HepG2 (cell line): ENCODE results near the gene LPIN3. TPM values are rescaled to one million over a fixed set of nuclear protein-coding genes. Genes with fewer than 3 reads are reported as not detected.

ENCODE experiments used
- CERS6 ChIP-seq: sonication (generic); formaldehyde crosslinking; IDR thresholded peaks from 2 replicates; pipeline ENCODE4 v1.5.0; 2020; ENCODE audit warnings: missing genetic modification reagents
- GMEB1 ChIP-seq: sonication (generic); formaldehyde crosslinking; IDR thresholded peaks from 2 replicates; pipeline ENCODE4 v1.5.1; 2020; ENCODE audit warnings: missing genetic modification reagents, mild to moderate bottlenecking, borderline replicate concordance
- HIC2 ChIP-seq: sonication (generic); formaldehyde crosslinking; IDR thresholded peaks from 2 replicates; pipeline ENCODE4 v1.9.0; 2022; ENCODE audit warnings: low read depth, missing genetic modification reagents
- JUN ChIP-seq: sonication (generic); formaldehyde crosslinking; IDR thresholded peaks from 2 replicates; pipeline ENCODE4 v1.4.0; 2020; ENCODE audit warnings: mild to moderate bottlenecking, missing genetic modification reagents
- KLF12 ChIP-seq: sonication (generic); formaldehyde crosslinking; IDR thresholded peaks from 2 replicates; pipeline ENCODE4 v1.4.0; 2020; ENCODE audit warnings: missing genetic modification reagents, borderline replicate concordance
- NR3C1 ChIP-seq: sonication (generic); formaldehyde crosslinking; IDR thresholded peaks from 2 replicates; pipeline ENCODE4 v1.4.0; 2020; ENCODE audit warnings: missing genetic modification reagents
- ONECUT2 ChIP-seq: sonication (generic); formaldehyde crosslinking; IDR thresholded peaks from 2 replicates; pipeline ENCODE4 v1.4.0; 2020; ENCODE audit warnings: missing genetic modification reagents
- ZBTB40 ChIP-seq, 2 experiments: fragments of 450-650 bp in 1 of 2; sonication (generic) in 1 of 2; formaldehyde crosslinking in 1 of 2; IDR thresholded peaks; 2 replicates each; pipeline versions ENCODE4 v1.6.1 to v1.8.0; 2016 to 2022; ENCODE audit warnings: antibody characterized with exemption in 1 of 2, mild to moderate bottlenecking in 1 of 2, missing genetic modification reagents in 1 of 2
- ZNF264 ChIP-seq: sonication (generic); formaldehyde crosslinking; IDR thresholded peaks from 2 replicates; pipeline ENCODE4 v1.4.0; 2020; ENCODE audit warnings: missing genetic modification reagents
- ZNF274 ChIP-seq: sonication (generic); formaldehyde crosslinking; IDR thresholded peaks from 2 replicates; pipeline ENCODE4 v1.5.1; 2020; ENCODE audit warnings: mild to moderate bottlenecking, missing genetic modification reagents
- ZNF441 ChIP-seq: sonication (generic); formaldehyde crosslinking; IDR thresholded peaks from 2 replicates; pipeline ENCODE4 v1.7.0; 2021; ENCODE audit warnings: missing genetic modification reagents, borderline replicate concordance
- ZNF747 ChIP-seq: sonication (generic); formaldehyde crosslinking; IDR thresholded peaks from 2 replicates; pipeline ENCODE4 v1.8.1; 2023; ENCODE audit warnings: missing genetic modification reagents, mild to moderate bottlenecking, borderline replicate concordance
- ZNF782 ChIP-seq: sonication (generic); formaldehyde crosslinking; IDR thresholded peaks from 2 replicates; pipeline ENCODE4 v1.4.0; 2020; ENCODE audit warnings: missing genetic modification reagents, mild to moderate bottlenecking, borderline replicate concordance
- polyA plus RNA-seq, 8 experiments: library from polyadenylated mRNA; depleted of rRNA in 3 of 8; stranded (reverse) in 7 of 8; unstranded in 1 of 8; fragments of >200 nt; fragmentation: Illumina TruSeq in 4 of 8; extraction: Trizol in 4 of 8; gene quantifications; 2 replicates each; pipeline versions ENCODE4 v1.2.1 to v1.2.3, GENCODE V29; 2011 to 2016; ENCODE audit warnings: low read depth in 4 of 8, missing spikeins in 1 of 8, mixed read lengths in 1 of 8; ENCODE audit not compliant: insufficient read depth in 1 of 8
- total RNA-seq, 5 experiments: library from RNA; depleted of rRNA; stranded (reverse); fragments of >200 nt; fragmentation: Illumina TruSeq; extraction: Trizol; gene quantifications; 2 replicates each; pipeline ENCODE4 v1.2.3, GENCODE V29; 2016; ENCODE audit warnings: low read depth in 1 of 5

Gene LPIN3
- total and polyA plus RNA-seq, 2 of the 13 experiments (the other 11 are each of a cell fraction or from before 2014, with no cell fraction given): 14.2 to 28.6 TPM

- TF ChIP-seq ZBTB40 (IDR thresholded peaks at IDR 0.05) (no peak), ZBTB40 (CRISPR knock-in tag; IDR thresholded peaks at IDR 0.05) (no peak), CERS6 (CRISPR knock-in tag) (0 out of 2 replicates have a peak, but pooled peaks have one; percentile 16), KLF12 (CRISPR knock-in tag) (0 out of 2 replicates have a peak, but pooled peaks have one; percentile 74), ZNF264 (CRISPR knock-in tag) (peak; percentile 67; the same call in 1 of the 2 replicates), GMEB1 (peak; percentile 30; the same call in 1 of the 2 replicates), ZNF782 (CRISPR knock-in tag) (no peak; the same call in 1 of the 2 replicates), NR3C1 (0 out of 2 replicates have a peak, but pooled peaks have one; percentile 33), JUN (CRISPR knock-in tag) (no peak), ZNF747 (CRISPR knock-in tag) (no peak; the same call in 1 of the 2 replicates), ONECUT2 (CRISPR knock-in tag) (no peak), ZNF441 (CRISPR knock-in tag) (no peak), ZNF274 (CRISPR knock-in tag) (peak; percentile 88; the same call in 1 of the 2 replicates), HIC2 (CRISPR knock-in tag) (peak; percentile 48; the same call in 1 of the 2 replicates)
Measured at GRCh38 chr20:41316602-41317545, 23.7 kb upstream of the LPIN3 start (continued).
